OCI-LY1 (cell line): ENCODE data around the gene OR5AK2.

Experiments
- H2AFZ ChIP-seq: fragments of 200-600 bp; sonication (generic), shearing (Covaris generic); 2 replicates; pipeline ENCODE4 v1.6.0; 2014; ENCODE audit warnings: antibody characterized with exemption, mild to moderate bottlenecking, low read length
- H3F3A ChIP-seq: fragments of 200-600 bp; sonication (generic), shearing (Covaris generic); 2 replicates; pipeline ENCODE4 v1.6.0; 2014; ENCODE audit warnings: mild to moderate bottlenecking, antibody characterized with exemption, low read length, moderate library complexity; ENCODE audit not compliant: insufficient read depth
- H3K27ac ChIP-seq: fragments of 200-600 bp; sonication (generic); 2 replicates; pipeline ENCODE4 v1.5.1; 2014; ENCODE audit warnings: low read length, mixed run types, mild to moderate bottlenecking, low read depth; ENCODE audit not compliant: poor library complexity, severe bottlenecking
- H3K27me3 ChIP-seq: fragments of 200-600 bp; sonication (generic); 2 replicates; pipeline ENCODE4 v1.6.0; 2014; ENCODE audit warnings: antibody characterized with exemption, mild to moderate bottlenecking, low read length, moderate library complexity; ENCODE audit not compliant: insufficient read depth
- H3K36me3 ChIP-seq: fragments of 200-600 bp; sonication (generic); 2 replicates; pipeline ENCODE4 v1.6.1; 2014; ENCODE audit warnings: mild to moderate bottlenecking, antibody characterized with exemption, low read length, moderate library complexity, mixed read lengths; ENCODE audit not compliant: insufficient read depth
- H3K4me1 ChIP-seq: fragments of 200-600 bp; sonication (generic); 2 replicates; pipeline ENCODE4 v1.5.1; 2014; ENCODE audit warnings: mild to moderate bottlenecking, low read length, moderate library complexity; ENCODE audit not compliant: insufficient read depth, severe bottlenecking
- H3K4me2 ChIP-seq: fragments of 200-600 bp; sonication (generic), shearing (Covaris generic); 2 replicates; pipeline ENCODE4 v1.6.1; 2014; ENCODE audit warnings: low read length
- H3K4me3 ChIP-seq: fragments of 200-600 bp; sonication (generic); 2 replicates; pipeline ENCODE4 v1.5.1; 2014; ENCODE audit warnings: low read length, low read depth, mild to moderate bottlenecking, mixed read lengths; ENCODE audit not compliant: poor library complexity, severe bottlenecking
- H3K79me2 ChIP-seq: fragments of 200-600 bp; shearing (Covaris generic); 2 replicates; pipeline ENCODE4 v1.6.1; 2016; ENCODE audit warnings: mixed run types, low read length, mixed read lengths; ENCODE audit not compliant: insufficient read depth
- H3K9ac ChIP-seq: fragments of 200-600 bp; sonication (generic), shearing (Covaris generic); 2 replicates; pipeline ENCODE4 v1.6.1; 2014; ENCODE audit warnings: mild to moderate bottlenecking, low read length, mixed read lengths
- H3K9me2 ChIP-seq: fragments of 200-600 bp; sonication (generic), shearing (Covaris generic); 2 replicates; pipeline ENCODE4 v1.6.1; 2014; ENCODE audit warnings: low read depth, mild to moderate bottlenecking, low read length, mixed read lengths
- H3K9me3 ChIP-seq: fragments of 200-600 bp; shearing (Covaris generic); 2 replicates; pipeline ENCODE4 v1.6.1; 2014; ENCODE audit warnings: low read length, mixed read lengths
- H4K20me1 ChIP-seq: fragments of 200-600 bp; sonication (generic), shearing (Covaris generic); 2 replicates; pipeline ENCODE4 v1.6.0; 2016; ENCODE audit warnings: mild to moderate bottlenecking, low read length; ENCODE audit not compliant: insufficient read depth
- EZH2 ChIP-seq: fragments of 200-600 bp; sonication (generic), shearing (Covaris generic); IDR thresholded peaks from 2 replicates; pipeline ENCODE4 v1.8.0; 2017; ENCODE audit warnings: borderline replicate concordance, mixed run types, mild to moderate bottlenecking, antibody characterized with exemption, low read length, moderate library complexity, mixed read lengths
- TF ChIP-seq, protein P1 (sequence below): fragments of 200-600 bp; sonication (generic), shearing (Covaris generic); IDR thresholded peaks from 2 replicates; pipeline ENCODE4 v1.5.1; 2017; ENCODE audit warnings: mild to moderate bottlenecking, antibody characterized with exemption, low read length, moderate library complexity, mixed read lengths

OR5AK2 gene

DNA sequence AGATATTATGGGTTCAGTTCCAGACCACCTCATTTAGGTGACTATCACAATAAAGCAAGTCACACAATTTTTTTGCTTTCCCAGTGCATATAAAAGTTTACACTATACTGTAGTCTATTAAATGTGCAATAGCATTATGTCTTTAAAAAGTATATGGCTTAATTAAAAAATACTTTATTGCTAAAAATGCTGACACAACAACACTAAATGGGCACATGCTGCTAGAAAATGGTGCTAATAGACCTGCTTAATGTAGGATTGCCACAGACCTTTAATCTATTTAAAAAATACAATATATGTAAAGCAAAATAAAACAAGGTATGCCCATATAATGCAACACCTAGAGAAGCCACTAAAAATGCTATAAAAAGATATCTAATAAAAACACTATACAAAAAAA is 27.1 kb upstream of the OR5AK2 start:
- Histone ChIP-seq H3K4me2 (no peak overlapping the region), H3K27ac (no peak overlapping the region), H3K36me3 (no peaks in the 10 kb centered on the region), H3K4me3 (no peak overlapping the region), H3K9me2 (no peaks in the 10 kb centered on the region), H3K27me3 (no peaks in the 10 kb centered on the region), H3F3A (no peaks in the 10 kb centered on the region; the same call in 1 of the 2 replicates), H2AFZ (no peak overlapping the region), H3K79me2 (no peaks in the 10 kb centered on the region), H3K4me1 (no peaks in the 10 kb centered on the region), H3K9ac (no peak overlapping the region), H4K20me1 (no peaks in the 10 kb centered on the region), H3K9me3 (no peaks in the 10 kb centered on the region)
- TF ChIP-seq, protein P1, sequence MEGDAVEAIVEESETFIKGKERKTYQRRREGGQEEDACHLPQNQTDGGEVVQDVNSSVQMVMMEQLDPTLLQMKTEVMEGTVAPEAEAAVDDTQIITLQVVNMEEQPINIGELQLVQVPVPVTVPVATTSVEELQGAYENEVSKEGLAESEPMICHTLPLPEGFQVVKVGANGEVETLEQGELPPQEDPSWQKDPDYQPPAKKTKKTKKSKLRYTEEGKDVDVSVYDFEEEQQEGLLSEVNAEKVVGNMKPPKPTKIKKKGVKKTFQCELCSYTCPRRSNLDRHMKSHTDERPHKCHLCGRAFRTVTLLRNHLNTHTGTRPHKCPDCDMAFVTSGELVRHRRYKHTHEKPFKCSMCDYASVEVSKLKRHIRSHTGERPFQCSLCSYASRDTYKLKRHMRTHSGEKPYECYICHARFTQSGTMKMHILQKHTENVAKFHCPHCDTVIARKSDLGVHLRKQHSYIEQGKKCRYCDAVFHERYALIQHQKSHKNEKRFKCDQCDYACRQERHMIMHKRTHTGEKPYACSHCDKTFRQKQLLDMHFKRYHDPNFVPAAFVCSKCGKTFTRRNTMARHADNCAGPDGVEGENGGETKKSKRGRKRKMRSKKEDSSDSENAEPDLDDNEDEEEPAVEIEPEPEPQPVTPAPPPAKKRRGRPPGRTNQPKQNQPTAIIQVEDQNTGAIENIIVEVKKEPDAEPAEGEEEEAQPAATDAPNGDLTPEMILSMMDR: no peak
- no peak for TF ChIP-seq EZH2

DNA sequence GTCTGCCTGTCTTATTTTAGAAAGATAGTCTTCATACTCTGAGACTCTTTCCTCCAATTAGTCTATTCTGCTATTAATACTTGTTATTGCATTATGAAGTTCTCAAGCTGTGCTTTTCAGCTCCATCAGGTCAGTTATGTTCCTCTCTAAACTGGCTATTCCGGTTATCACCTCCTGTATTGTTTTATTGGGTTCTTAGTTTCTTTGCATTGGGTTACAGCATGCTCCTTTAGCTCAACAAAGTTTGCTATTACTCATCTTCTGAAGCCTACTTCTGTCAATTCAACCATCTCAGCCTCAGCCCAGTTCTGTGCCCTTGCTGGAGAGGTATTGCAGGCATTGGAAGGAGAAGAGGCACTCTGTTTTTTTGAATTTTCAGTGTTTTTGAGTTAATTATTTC is 21.0 kb upstream of the OR5AK2 start:
- H3K4me3 ChIP-seq: no peak overlapping the region
- TF ChIP-seq EZH2: no peak
- TF ChIP-seq, protein P1: no peak
- no peak overlapping the region for H2AFZ ChIP-seq
- H3K4me1 ChIP-seq: no peaks in the 10 kb centered on the region
- no peaks in the 10 kb centered on the region for H3K27me3 ChIP-seq
- H3K36me3 ChIP-seq: no peaks in the 10 kb centered on the region
- H3K27ac ChIP-seq: no peak overlapping the region
- no peaks in the 10 kb centered on the region for H3F3A ChIP-seq
- H3K9me2 ChIP-seq: no peaks in the 10 kb centered on the region
- H3K9me3 ChIP-seq: no peaks in the 10 kb centered on the region
- no peaks in the 10 kb centered on the region for H3K79me2 ChIP-seq
- H4K20me1 ChIP-seq: no peaks in the 10 kb centered on the region
- no peak overlapping the region for H3K9ac ChIP-seq
- no peak overlapping the region for H3K4me2 ChIP-seq

DNA sequence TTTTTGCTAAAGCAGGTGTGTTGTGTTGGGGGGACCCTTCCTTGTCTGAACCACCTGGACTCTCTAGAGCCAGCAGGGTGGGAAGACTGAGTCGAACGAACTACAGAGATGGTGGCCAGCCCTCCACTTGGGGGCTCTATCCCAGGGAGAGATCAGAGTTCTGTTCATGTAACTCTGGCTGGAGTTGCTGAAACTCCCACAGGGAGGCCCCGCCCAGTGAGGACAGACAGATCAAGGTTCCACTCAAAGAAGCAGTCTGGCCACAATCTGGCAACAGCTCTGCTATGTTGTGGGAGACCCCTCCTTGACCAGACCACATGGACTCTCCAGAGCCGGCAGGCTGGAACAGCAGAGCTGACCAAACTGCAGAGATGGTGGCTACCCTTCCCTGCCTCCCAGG is 20.2 kb upstream of the OR5AK2 start:
- Histone ChIP-seq H3K9me2 (no peaks in the 10 kb centered on the region), H3K9ac (no peak overlapping the region)
- no peak for TF ChIP-seq EZH2
- TF ChIP-seq, protein P1: no peak

More for the DNA sequence above, 20.2 kb upstream of the OR5AK2 start:
- no peaks in the 10 kb centered on the region for H3F3A ChIP-seq
- H3K4me1 ChIP-seq: no peaks in the 10 kb centered on the region
- H3K36me3 ChIP-seq: no peaks in the 10 kb centered on the region
- H4K20me1 ChIP-seq: no peaks in the 10 kb centered on the region
- no peaks in the 10 kb centered on the region for H3K9me3 ChIP-seq
- H3K79me2 ChIP-seq: no peaks in the 10 kb centered on the region
- H3K27me3 ChIP-seq: no peaks in the 10 kb centered on the region
- no peak overlapping the region for H3K4me3 ChIP-seq
- no peak overlapping the region for H2AFZ ChIP-seq
- H3K27ac ChIP-seq: no peak overlapping the region
- H3K4me2 ChIP-seq: no peak overlapping the region
